ENCODE data around the gene HCFC2.

Gene HCFC2

DNA sequence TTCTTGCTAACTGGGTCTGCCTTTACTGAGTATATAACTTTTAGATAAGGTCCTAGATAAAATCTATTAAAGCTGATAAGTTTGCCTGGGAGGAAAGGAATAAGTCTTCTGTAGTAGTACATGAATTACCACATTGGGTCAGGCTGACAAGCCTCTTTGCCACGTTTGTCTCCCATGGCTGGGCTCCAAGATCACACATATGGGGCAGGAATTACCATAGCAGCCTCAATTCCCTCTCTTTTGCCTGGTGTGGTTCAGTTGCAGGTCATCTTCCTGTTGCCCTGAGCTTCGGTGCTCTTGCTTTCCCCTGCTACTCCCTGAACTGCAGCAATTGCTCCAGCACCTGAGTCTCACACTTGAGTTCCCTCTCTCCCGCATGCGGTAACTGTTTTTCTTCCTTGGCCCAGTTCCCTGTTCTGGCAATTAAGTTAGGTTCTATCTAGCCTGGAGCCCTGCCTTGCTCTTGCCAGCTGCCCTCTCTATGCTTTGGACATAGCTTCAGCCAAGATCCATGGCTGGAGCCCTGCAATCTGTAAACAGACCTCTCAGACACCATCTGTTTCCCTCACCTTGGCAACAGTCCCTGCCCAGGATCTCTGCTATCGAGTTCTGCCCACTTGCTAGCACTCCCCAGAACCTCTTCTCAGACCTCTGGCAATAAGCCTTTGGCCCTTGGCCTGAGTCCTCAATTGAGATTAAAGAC is 8.5 kb upstream of the HCFC2 start:
- TF ChIP-seq, protein P1, sequence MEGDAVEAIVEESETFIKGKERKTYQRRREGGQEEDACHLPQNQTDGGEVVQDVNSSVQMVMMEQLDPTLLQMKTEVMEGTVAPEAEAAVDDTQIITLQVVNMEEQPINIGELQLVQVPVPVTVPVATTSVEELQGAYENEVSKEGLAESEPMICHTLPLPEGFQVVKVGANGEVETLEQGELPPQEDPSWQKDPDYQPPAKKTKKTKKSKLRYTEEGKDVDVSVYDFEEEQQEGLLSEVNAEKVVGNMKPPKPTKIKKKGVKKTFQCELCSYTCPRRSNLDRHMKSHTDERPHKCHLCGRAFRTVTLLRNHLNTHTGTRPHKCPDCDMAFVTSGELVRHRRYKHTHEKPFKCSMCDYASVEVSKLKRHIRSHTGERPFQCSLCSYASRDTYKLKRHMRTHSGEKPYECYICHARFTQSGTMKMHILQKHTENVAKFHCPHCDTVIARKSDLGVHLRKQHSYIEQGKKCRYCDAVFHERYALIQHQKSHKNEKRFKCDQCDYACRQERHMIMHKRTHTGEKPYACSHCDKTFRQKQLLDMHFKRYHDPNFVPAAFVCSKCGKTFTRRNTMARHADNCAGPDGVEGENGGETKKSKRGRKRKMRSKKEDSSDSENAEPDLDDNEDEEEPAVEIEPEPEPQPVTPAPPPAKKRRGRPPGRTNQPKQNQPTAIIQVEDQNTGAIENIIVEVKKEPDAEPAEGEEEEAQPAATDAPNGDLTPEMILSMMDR (IDR thresholded peaks at IDR 0.05; ENCODE audit: insufficient read depth, low read length, missing control alignments) = no peak
- POLR2A ChIA-PET = no interaction called here
- no peak overlapping the region for H3K4me3 ChIP-seq (ENCODE audit: low read depth, low read length)
- CTCF ChIA-PET = interaction anchor here (1.3 to 5.9 kb wide), 3 partner anchors 11 to 54 kb away, joined by 3 to 79 read pairs (median 21); no protein-coding TSS in a partner anchor
- DNase-seq (ENCODE audit: low read depth, low spot score) = no peak

DNA sequence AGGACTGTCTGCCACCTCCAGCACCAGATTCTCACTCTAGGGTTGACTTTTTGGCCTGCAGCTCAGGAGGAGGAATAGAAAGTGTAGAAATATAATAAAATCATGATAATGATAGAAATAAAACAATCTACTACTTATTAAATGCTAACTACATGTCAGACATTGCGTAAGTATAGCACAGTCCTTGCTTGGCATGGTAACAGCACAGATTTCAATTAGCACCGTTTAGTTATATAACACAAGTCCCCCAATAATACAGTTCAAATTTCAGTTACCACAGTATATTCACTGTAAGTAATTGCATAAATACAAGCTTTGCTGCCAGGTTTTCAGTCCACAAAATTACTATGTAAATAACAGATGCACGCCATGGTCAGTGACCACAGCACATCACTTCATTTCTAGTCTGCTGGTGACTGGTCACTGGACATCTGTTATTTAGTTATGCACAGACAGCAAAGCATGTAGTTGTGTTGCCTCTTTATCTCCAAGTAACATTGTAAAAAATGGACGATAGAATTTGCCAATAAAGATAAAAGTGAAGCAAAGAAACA is 7.8 kb upstream of the HCFC2 start:
- H3K4me3 ChIP-seq (ENCODE audit: low read depth, low read length) = no peak overlapping the region
- ChIA-PET POLR2A (no interaction called here), CTCF (interaction anchor here (1.5 to 5.9 kb wide), 3 partner anchors 11 to 54 kb away, joined by 4 to 79 read pairs (median 21); no protein-coding TSS in a partner anchor)
- TF ChIP-seq, protein P1 (IDR thresholded peaks at IDR 0.05; ENCODE audit: insufficient read depth, low read length, missing control alignments) = no peak
- no peak for DNase-seq (ENCODE audit: low read depth, low spot score)

DNA sequence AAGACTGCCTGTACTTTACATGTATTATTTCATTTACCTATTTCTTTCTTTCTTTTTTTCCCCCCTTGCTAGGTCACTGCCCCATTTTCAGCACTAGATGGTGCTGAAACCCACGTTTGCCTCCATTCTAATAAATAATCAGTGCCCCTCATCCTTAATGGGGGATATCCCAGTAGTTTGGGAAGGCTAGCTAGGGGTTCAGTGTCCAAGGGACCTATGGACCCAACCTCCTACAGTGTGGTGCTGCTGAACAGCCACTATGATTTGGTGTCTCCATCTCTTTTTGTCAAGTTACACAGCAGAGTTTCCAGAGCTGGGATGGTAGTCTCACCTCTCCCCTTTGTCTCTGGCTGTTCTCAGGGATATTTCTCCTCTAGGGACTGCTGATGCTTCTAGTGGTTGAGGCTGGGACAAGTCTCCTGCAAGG is 6.5 kb upstream of the HCFC2 start:
- TF ChIP-seq, protein P1 (IDR thresholded peaks at IDR 0.05; ENCODE audit: insufficient read depth, low read length, missing control alignments) = peak; percentile 55
- DNase-seq (ENCODE audit: low read depth, low spot score) = no peak
- CTCF ChIA-PET = interaction anchor here (0.7 to 5.9 kb wide), 19 partner anchors 8 to 254 kb away, joined by 3 to 79 read pairs (median 4); partner anchors contain the start of gene GLT8D2
- POLR2A ChIA-PET = no interaction called here
- no peak overlapping the region for H3K4me3 ChIP-seq (ENCODE audit: low read depth, low read length)

DNA sequence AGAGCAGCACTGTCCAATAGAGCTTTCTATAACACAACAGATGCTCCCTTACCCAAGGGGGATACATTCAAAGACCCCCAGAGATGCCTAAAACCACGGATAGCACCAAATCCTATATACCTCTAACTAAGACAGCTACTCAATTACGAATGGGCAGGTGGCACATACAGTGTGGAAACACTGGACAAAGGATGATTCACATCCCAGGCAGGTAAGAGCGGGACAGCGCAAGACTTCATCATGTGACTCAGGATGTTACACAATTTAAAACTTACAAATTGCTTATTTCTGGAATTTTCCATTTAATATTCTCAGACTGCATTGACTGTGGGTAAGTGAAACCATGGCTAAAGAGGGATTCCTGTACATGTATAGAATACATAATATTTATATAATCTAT is 5.5 kb upstream of the HCFC2 start:
- CTCF ChIA-PET = interaction anchor here (0.7 to 5.9 kb wide), 16 partner anchors 8 to 175 kb away, joined by 3 to 79 read pairs (median 4); partner anchors contain the start of gene GLT8D2
- no peak overlapping the region for H3K4me3 ChIP-seq (ENCODE audit: low read depth, low read length)
- POLR2A ChIA-PET = no interaction called here
- TF ChIP-seq, protein P1 (IDR thresholded peaks at IDR 0.05; ENCODE audit: insufficient read depth, low read length, missing control alignments) = no peak
- no peak for DNase-seq (ENCODE audit: low read depth, low spot score)

DNA sequence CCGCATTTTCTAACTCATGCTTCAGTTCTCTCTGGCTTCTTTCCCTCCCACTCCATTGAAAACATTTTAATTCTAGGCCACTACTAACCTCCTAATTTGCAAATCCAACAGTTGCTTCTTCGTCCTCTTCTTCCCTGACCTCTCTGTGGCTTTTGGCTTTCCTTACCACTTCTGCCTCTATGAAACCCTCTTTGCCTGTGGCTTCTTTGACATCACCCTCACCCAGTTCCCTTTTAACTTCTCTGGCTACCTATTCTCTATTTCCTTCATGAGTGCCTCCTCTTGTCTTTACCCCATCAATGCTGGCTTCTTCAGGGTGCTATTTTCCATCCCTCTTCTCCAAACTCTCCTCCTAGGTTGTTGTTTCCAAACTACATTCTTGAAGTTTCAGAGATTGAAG is 4.4 kb upstream of the HCFC2 start:
- H3K4me3 ChIP-seq (ENCODE audit: low read depth, low read length) = no peak overlapping the region
- POLR2A ChIA-PET = no interaction called here
- no peak for DNase-seq (ENCODE audit: low read depth, low spot score)
- CTCF ChIA-PET = interaction anchor here (0.8 to 5.9 kb wide), 3 partner anchors 49 to 106 kb away, joined by 3 to 79 read pairs (median 33); no protein-coding TSS in a partner anchor
- TF ChIP-seq, protein P1 (IDR thresholded peaks at IDR 0.05; ENCODE audit: insufficient read depth, low read length, missing control alignments) = no peak

DNA sequence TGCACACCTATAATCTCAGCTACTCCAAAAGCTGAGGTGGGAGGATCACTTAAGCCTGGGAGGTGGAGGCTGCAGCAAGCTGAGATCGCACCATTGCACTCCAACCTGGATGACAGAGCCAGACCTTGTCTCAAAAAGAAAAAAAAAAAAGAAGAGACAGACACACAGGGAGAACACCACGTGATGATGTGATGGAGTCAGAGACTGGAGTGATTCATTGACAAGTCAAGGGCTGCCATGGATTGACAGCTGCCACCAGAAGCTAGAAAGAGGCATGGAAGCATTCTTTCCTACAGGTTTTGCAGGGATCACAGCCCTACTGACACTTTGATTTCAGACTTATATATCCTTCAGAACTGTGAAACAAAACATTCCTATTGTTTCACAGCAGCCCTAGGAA is 3.5 kb upstream of the HCFC2 start:
- TF ChIP-seq, protein P1 (IDR thresholded peaks at IDR 0.05; ENCODE audit: insufficient read depth, low read length, missing control alignments) = no peak
- no peak overlapping the region for H3K4me3 ChIP-seq (ENCODE audit: low read depth, low read length)
- ChIA-PET POLR2A (no interaction called here), CTCF (interaction anchor here (0.8 to 5.2 kb wide), 2 partner anchors 49 to 107 kb away, joined by 3 to 33 read pairs; no protein-coding TSS in a partner anchor)
- no peak for DNase-seq (ENCODE audit: low read depth, low spot score)

All from AG04449 (cell line).